Liver (tissue), 9 donors: ENCODE results near the gene NXN. TPM values are rescaled to one million over a fixed set of nuclear protein-coding genes. Genes with fewer than 3 reads are reported as not detected.

Experiments used
- DNase-seq: peaks from one replicate; pipeline ENCODE4 v3.0.0-alpha.2; 2017; ENCODE audit warnings: low spot score
- H3K27ac ChIP-seq, 2 donors: one replicate each; pipeline ENCODE4 v1.7.0; 2013; ENCODE audit warnings: inconsistent platforms in 2 of 2, low read length in 2 of 2, control low read depth in 1 of 2, low read depth in 1 of 2, mild to moderate bottlenecking in 1 of 2
- H3K27me3 ChIP-seq, 4 donors: one replicate each; pipeline versions ENCODE4 v1.6.1 to v1.7.0; 2013; ENCODE audit warnings: low read length in 3 of 4, inconsistent platforms in 1 of 4, mild to moderate bottlenecking in 1 of 4, moderate library complexity in 1 of 4; ENCODE audit not compliant: control insufficient read depth in 4 of 4, insufficient read depth in 4 of 4
- H3K36me3 ChIP-seq, 4 donors: one replicate each; pipeline versions ENCODE4 v1.6.1 to v1.7.0; 2013; ENCODE audit warnings: low read length in 3 of 4, mild to moderate bottlenecking in 3 of 4, low read depth in 1 of 4, moderate library complexity in 1 of 4; ENCODE audit not compliant: control insufficient read depth in 4 of 4, insufficient read depth in 3 of 4
- H3K4me1 ChIP-seq, 4 donors: one replicate each; pipeline versions ENCODE4 v1.6.1 to v1.7.0; 2013; ENCODE audit warnings: low read length in 3 of 4, mild to moderate bottlenecking in 3 of 4, moderate library complexity in 1 of 4; ENCODE audit not compliant: control insufficient read depth in 4 of 4, insufficient read depth in 4 of 4
- H3K4me3 ChIP-seq, 3 donors: one replicate each; pipeline versions ENCODE4 v1.6.1 to v1.7.0; 2013; ENCODE audit warnings: low read length in 3 of 3, control low read depth in 1 of 3, low read depth in 1 of 3, mild to moderate bottlenecking in 1 of 3
- H3K9ac ChIP-seq, 2 donors: one replicate each; pipeline ENCODE4 v1.7.0; 2013; ENCODE audit warnings: low read length in 2 of 2, mild to moderate bottlenecking in 2 of 2, moderate library complexity in 2 of 2, control low read depth in 1 of 2, low read depth in 1 of 2
- H3K9me3 ChIP-seq, 4 donors: one replicate each; pipeline versions ENCODE4 v1.6.1 to v1.7.0; 2013; ENCODE audit warnings: low read length in 3 of 4; ENCODE audit not compliant: control insufficient read depth in 4 of 4
- CTCF ChIP-seq: fragments of 150-350 bp; IDR thresholded peaks from 2 replicates; pipeline ENCODE4 v1.5.1; 2017; ENCODE audit warnings: improper control_type of control experiment, low read depth, low read length; ENCODE audit not compliant: missing input control
- GABPA ChIP-seq, 2 donors: IDR thresholded peaks in 1 of 2; conservative IDR thresholded peaks in 1 of 2; 2 replicates each; pipeline ENCODE4 v1.6.1; 2016; ENCODE audit warnings: antibody characterized with exemption in 2 of 2, mild to moderate bottlenecking in 1 of 2, moderate library complexity in 1 of 2
- JUND ChIP-seq, 2 donors: IDR thresholded peaks; 2 replicates each; pipeline ENCODE4 v1.6.1; 2016; ENCODE audit warnings: antibody characterized with exemption in 2 of 2
- RXRA ChIP-seq, 2 donors: IDR thresholded peaks; 2 replicates each; pipeline ENCODE4 v1.6.1; 2017 to 2018; ENCODE audit warnings: antibody characterized with exemption in 2 of 2, mild to moderate bottlenecking in 1 of 2
- SP1 ChIP-seq: IDR thresholded peaks from 2 replicates; pipeline ENCODE4 v1.6.1; 2018; ENCODE audit warnings: antibody characterized with exemption, mild to moderate bottlenecking
- YY1 ChIP-seq: IDR thresholded peaks from 2 replicates; pipeline ENCODE4 v1.6.1; 2016; ENCODE audit warnings: antibody characterized with exemption, mild to moderate bottlenecking
- WGBS: extraction: QIAGEN DNeasy Blood & Tissue Kit; methylation state at CpG from one replicate; pipeline ENCODE4 v1.1.7; 2013; 5-methylcytosine and 5-hydroxymethylcytosine counted together
- polyA plus RNA-seq, 2 donors: library from polyadenylated mRNA; stranded (reverse) in 1 of 2; unstranded in 1 of 2; fragments of 200-250 nt in 1 of 2; fragments of >200 nt in 1 of 2; fragmentation: Nextera tagmentation in 1 of 2; extraction: Ambion mirVana in 1 of 2; gene quantifications; one replicate each; pipeline versions ENCODE4 v1.2.1 to v1.2.3, GENCODE V29; 2013 to 2015
- total RNA-seq, 2 donors: library from RNA; depleted of rRNA; stranded (reverse); fragments of >200 nt; gene quantifications; one replicate each; pipeline ENCODE4 v1.2.3, GENCODE V29; 2014
- TF ChIP-seq, protein P1 (sequence below): IDR thresholded peaks from 2 replicates; pipeline ENCODE4 v1.6.1; 2016; ENCODE audit warnings: antibody characterized with exemption
- donor health status: healthy.
- donor health status: healthy.
- donor health status: healthy.
- donor health status: healthy.
- donor health status: healthy.

NXN gene
- total and polyA plus RNA-seq, 4 donors, result 2.3 to 4.5 (median 3.3) TPM

GRCh38 chr17:965311-965989 is 14.1 kb downstream of the NXN start:
- H3K4me3 ChIP-seq, result no peak overlapping the region
- no peak overlapping the region for H3K27ac ChIP-seq
- WGBS, result 76% methylated on average over 12 of the region's 12 CpGs
- no peaks in the 10 kb centered on the region for H3K4me1 ChIP-seq
- no peak overlapping the region for H3K9ac ChIP-seq
- H3K9me3 ChIP-seq, result no peaks in the 10 kb centered on the region
- DNase-seq, result no peak
- no peaks in the 10 kb centered on the region for H3K27me3 ChIP-seq
- no peaks in the 10 kb centered on the region for H3K36me3 ChIP-seq
- TF ChIP-seq CTCF, result no peak
- no peak for TF ChIP-seq RXRA (IDR thresholded peaks at IDR 0.05)
- no peak for TF ChIP-seq YY1
- no peak for TF ChIP-seq GABPA (IDR thresholded peaks at IDR 0.05 in 1 of 2, conservative IDR thresholded peaks at IDR 0.05 in 1 of 2)
- TF ChIP-seq SP1, result no peak

DNA sequence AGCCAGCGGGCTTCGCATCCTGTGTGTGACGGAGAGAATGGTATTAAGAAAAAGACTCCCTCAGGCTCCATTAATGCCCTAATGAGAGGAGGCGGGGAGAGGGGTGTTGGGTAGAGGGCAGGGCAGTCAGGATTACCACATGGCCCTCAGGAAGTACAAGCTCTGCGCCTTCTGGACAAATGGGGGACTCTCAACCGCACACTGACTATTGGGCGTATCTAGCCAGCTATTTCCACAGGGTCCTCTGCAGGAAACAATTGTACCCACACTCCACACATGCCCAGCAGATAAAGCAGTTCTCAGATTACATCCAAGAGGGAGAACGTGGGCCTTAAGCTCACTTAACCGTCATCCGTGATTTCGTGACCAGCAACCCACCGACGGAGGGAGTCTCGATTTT is 14.7 kb downstream of the NXN start:
- TF ChIP-seq JUND (IDR thresholded peaks at IDR 0.05) (no peak), CTCF (no peak), GABPA (IDR thresholded peaks at IDR 0.05 in 1 of 2, conservative IDR thresholded peaks at IDR 0.05 in 1 of 2) (no peak)
- TF ChIP-seq, protein P1, sequence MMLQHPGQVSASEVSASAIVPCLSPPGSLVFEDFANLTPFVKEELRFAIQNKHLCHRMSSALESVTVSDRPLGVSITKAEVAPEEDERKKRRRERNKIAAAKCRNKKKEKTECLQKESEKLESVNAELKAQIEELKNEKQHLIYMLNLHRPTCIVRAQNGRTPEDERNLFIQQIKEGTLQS, result no peak
- Histone ChIP-seq H3K36me3 (no peaks in the 10 kb centered on the region), H3K27ac (no peak overlapping the region), H3K4me1 (no peaks in the 10 kb centered on the region), H3K4me3 (no peak overlapping the region), H3K9ac (no peak overlapping the region), H3K9me3 (no peaks in the 10 kb centered on the region), H3K27me3 (no peaks in the 10 kb centered on the region)
- no peak for DNase-seq
- WGBS, result 79% methylated on average over 14 of the region's 14 CpGs

GRCh38 chr17:962670-963069 is 16.9 kb downstream of the NXN start:
- 83% methylated on average over 11 of the region's 11 CpGs for WGBS
- no peak overlapping the region for H3K9ac ChIP-seq
- H3K4me3 ChIP-seq, result no peak overlapping the region
- TF ChIP-seq CTCF (no peak), JUND (IDR thresholded peaks at IDR 0.05) (no peak)
- no peaks in the 10 kb centered on the region for H3K36me3 ChIP-seq
- no peak for DNase-seq
- no peaks in the 10 kb centered on the region for H3K4me1 ChIP-seq
- no peak overlapping the region for H3K27ac ChIP-seq
- H3K9me3 ChIP-seq, result no peaks in the 10 kb centered on the region
- H3K27me3 ChIP-seq, result no peaks in the 10 kb centered on the region
